K562 (cell line): ENCODE measurements around the gene ZNF410. TPM values are rescaled to one million over a fixed set of nuclear protein-coding genes. Genes with fewer than 3 reads are reported as not detected.

ENCODE experiments used
- ATAC-seq: fragments of 200-7000 bp; cut with Tn5 transposase; 3 replicates; pipeline ENCODE4 v1.9.1; 2020; ENCODE audit warnings: moderate library complexity
- BruUV-seq: library from RNA; stranded (reverse); fragments of 400-500 nt; replicated peaks from 2 replicates; lab custom pipeline; 2021; lab: Mats Ljungman, UMichigan
- CTCF ChIA-PET: fragments of 300-600 bp; formaldehyde crosslinking; extraction: SDS; loops from one replicate; lab custom pipeline; 2021; ENCODE audit warnings: low intra/inter-chr PET ratio; lab: Yijun Ruan, JAX
- POLR2A ChIA-PET: fragments of 300-600, 350-650 bp; sonication (Branson Sonifier 250); formaldehyde crosslinking; extraction: SDS; loops from one replicate; lab custom pipeline; 2021; ENCODE audit warnings: antibody characterized with exemption, inconsistent platforms; lab: Yijun Ruan, JAX
- DNase-seq, 4 experiments: peaks; one replicate each; pipeline versions ENCODE4 v3.0.0 to v3.0.0-alpha.2; 2011 to 2018; ENCODE audit warnings: low spot score in 3 of 4, mixed read lengths in 3 of 4; ENCODE audit errors: extremely low read depth in 1 of 4
- FAIRE-seq: peaks from 2 replicates; lab custom pipeline; 2011; peaks lifted over from hg19 to GRCh38; lab: Jason Lieb, UNC
- H2AFZ ChIP-seq: 2 replicates; pipeline ENCODE4 v1.6.0; 2011; ENCODE audit warnings: low read depth, low read length, control low read depth, inconsistent platforms
- H3K27ac ChIP-seq: fragments of 200-600 bp; 3 replicates; pipeline ENCODE4 v1.8.0; 2011; ENCODE audit warnings: low read depth, mild to moderate bottlenecking, control low read depth, inconsistent platforms, low read length, moderate library complexity, mixed read lengths; ENCODE audit errors: extremely low read depth
- H3K27me3 ChIP-seq, 2 experiments: fragments of 300-600 bp in 1 of 2; 2 replicates in 1 of 2; 3 replicates in 1 of 2; pipeline versions ENCODE4 v1.6.0 to v1.8.0; 2011; ENCODE audit warnings: inconsistent platforms in 2 of 2, low read length in 2 of 2, mild to moderate bottlenecking in 1 of 2, mixed read lengths in 1 of 2, moderate library complexity in 1 of 2; ENCODE audit not compliant: control insufficient read depth in 2 of 2, insufficient read depth in 2 of 2
- H3K36me3 ChIP-seq: fragments of 300-600 bp; 3 replicates; pipeline ENCODE4 v1.8.0; 2011; ENCODE audit warnings: mild to moderate bottlenecking, low read length, inconsistent platforms; ENCODE audit not compliant: control insufficient read depth, insufficient read depth
- H3K4me1 ChIP-seq, 2 experiments: fragments of 200-600 bp in 1 of 2; replicated peaks in 1 of 2; 2 replicates in 1 of 2; 3 replicates in 1 of 2; pipeline versions ENCODE4 v1.5.1 to v1.8.0; 2011; ENCODE audit warnings: inconsistent platforms in 2 of 2, low read length in 2 of 2, mild to moderate bottlenecking in 1 of 2, mixed read lengths in 1 of 2, moderate library complexity in 1 of 2; ENCODE audit not compliant: control insufficient read depth in 2 of 2, insufficient read depth in 2 of 2
- H3K4me2 ChIP-seq: 2 replicates; pipeline ENCODE4 v1.6.1; 2011; ENCODE audit warnings: low read length, control low read depth, inconsistent platforms, mixed read lengths; ENCODE audit not compliant: insufficient read depth
- H3K4me3 ChIP-seq: fragments of 200-600 bp; sonication (generic), shearing (Covaris generic); 2 replicates; pipeline ENCODE4 v1.5.1; 2016; ENCODE audit warnings: control low read depth, inconsistent platforms
- H3K79me2 ChIP-seq: fragments of 200-600 bp; 3 replicates; pipeline ENCODE4 v1.8.0; 2011; ENCODE audit warnings: low read length, inconsistent platforms; ENCODE audit not compliant: control insufficient read depth, insufficient read depth
- H3K9ac ChIP-seq, 2 experiments: 2 replicates each; pipeline versions ENCODE4 v1.6.0 to v1.6.1; 2011; ENCODE audit warnings: low read depth in 2 of 2, low read length in 2 of 2, control low read depth in 1 of 2, inconsistent platforms in 1 of 2, mild to moderate bottlenecking in 1 of 2, mixed read lengths in 1 of 2; ENCODE audit not compliant: insufficient read depth in 1 of 2
- H3K9me1 ChIP-seq: one replicate; pipeline ENCODE4 v1.6.0; 2011; ENCODE audit warnings: inconsistent platforms, mild to moderate bottlenecking, low read length, moderate library complexity; ENCODE audit not compliant: control insufficient read depth, insufficient read depth
- H3K9me3 ChIP-seq: replicated peaks from 2 replicates; pipeline ENCODE4 v1.5.1; 2011; ENCODE audit warnings: low read depth, low read length, inconsistent platforms; ENCODE audit not compliant: control insufficient read depth, insufficient read depth
- H4K20me1 ChIP-seq: replicated peaks from 2 replicates; pipeline ENCODE4 v1.6.1; 2011; ENCODE audit warnings: low read length, inconsistent platforms, mixed read lengths; ENCODE audit not compliant: control insufficient read depth, insufficient read depth
- BMI1 ChIP-seq: fragments of 150-350 bp; IDR thresholded peaks from 2 replicates; pipeline ENCODE4 v1.6.1; 2014; ENCODE audit warnings: low read length
- CCNT2 ChIP-seq: IDR thresholded peaks from 2 replicates; pipeline ENCODE4 v1.6.1; 2011; ENCODE audit warnings: borderline replicate concordance, low read depth, mild to moderate bottlenecking, moderate library complexity, mixed read lengths, low read length; ENCODE audit not compliant: insufficient read length; ENCODE audit errors: extremely low read depth
- MYBL2 ChIP-seq, 2 experiments: fragments of 450-650 bp in 1 of 2; sonication (generic) in 1 of 2; formaldehyde crosslinking in 1 of 2; IDR thresholded peaks; 2 replicates each; pipeline versions ENCODE4 v1.6.1 to v1.8.1; 2017 to 2022; ENCODE audit warnings: borderline replicate concordance in 1 of 2, inconsistent platforms in 1 of 2, low read depth in 1 of 2, mild to moderate bottlenecking in 1 of 2, missing genetic modification reagents in 1 of 2, moderate library complexity in 1 of 2
- NBN ChIP-seq: fragments of 450-650 bp; IDR thresholded peaks from 2 replicates; pipeline ENCODE4 v1.6.1; 2016; ENCODE audit warnings: low read depth, mild to moderate bottlenecking
- NCOA4 ChIP-seq: fragments of 450-650 bp; IDR thresholded peaks from 2 replicates; pipeline ENCODE4 v1.6.1; 2018; ENCODE audit warnings: mild to moderate bottlenecking; ENCODE audit not compliant: partially characterized antibody
- PHF20 ChIP-seq: fragments of 450-650 bp; IDR thresholded peaks from 2 replicates; pipeline ENCODE4 v1.6.1; 2018; ENCODE audit not compliant: partially characterized antibody
- POLR2G ChIP-seq: fragments of 200-400 bp; formaldehyde crosslinking; IDR thresholded peaks from 2 replicates; pipeline ENCODE4 v1.6.1; 2017; ENCODE audit warnings: low read depth, mild to moderate bottlenecking, antibody characterized with exemption, low read length, moderate library complexity
- TFAP4 ChIP-seq: sonication (generic); formaldehyde crosslinking; IDR thresholded peaks from 2 replicates; pipeline ENCODE4 v1.8.0; 2022; ENCODE audit warnings: missing genetic modification reagents, mild to moderate bottlenecking, moderate library complexity, borderline replicate concordance
- ZBTB11 ChIP-seq, 3 experiments: fragments of 200-800 bp in 1 of 3; fragments of 250-450 bp in 1 of 3; fragments of 450-650 bp in 1 of 3; sonication (Bioruptor Pico) in 1 of 3; sonication (Bioruptor generic) in 1 of 3; formaldehyde crosslinking in 1 of 3; IDR thresholded peaks; 2 replicates each; pipeline versions ENCODE4 v1.6.1 to v1.8.0; 2016 to 2022; ENCODE audit warnings: mild to moderate bottlenecking in 2 of 3, missing genetic modification characterization in 2 of 3, missing compliant biosample characterization in 1 of 3, moderate library complexity in 1 of 3
- WGBS: fragments of 100-300 bp; shearing (Covaris generic); methylation state at CpG from one replicate; pipeline ENCODE4 v1.1.6; 2016; ENCODE audit warnings: low coverage, mixed read lengths; ENCODE audit not compliant: insufficient coverage; ENCODE audit errors: missing lambda C conversion rate; 5-methylcytosine and 5-hydroxymethylcytosine counted together
- in situ Hi-C: fragments of 300-500 bp; cut with MboI; formaldehyde crosslinking; loops from 4 replicates; pipeline ENCODE4 v1.15.0; 2018; ENCODE audit warnings: inconsistent platforms, mixed read lengths
- intact Hi-C: fragments of 100-400 bp; cut with micrococcal nuclease; formaldehyde crosslinking; loops from 2 replicates; pipeline ENCODE4 v1.14.2; 2022
- polyA plus RNA-seq, 8 experiments: library from polyadenylated mRNA; depleted of rRNA in 4 of 8; stranded (reverse) in 5 of 8; unstranded in 3 of 8; fragments of >200 nt; fragmentation: Nextera tagmentation in 2 of 8; fragmentation: Illumina TruSeq in 1 of 8; extraction: Ambion mirVana in 2 of 8; extraction: Trizol in 1 of 8; gene quantifications; 2 replicates each; pipeline versions ENCODE4 v1.2.1 to v1.2.3, GENCODE V29; 2011 to 2014; ENCODE audit warnings: inconsistent platforms in 1 of 8, missing spikeins in 1 of 8
- total RNA-seq, 7 experiments: library from RNA; depleted of rRNA in 6 of 7; stranded (reverse); fragments of >200 nt in 6 of 7; fragmentation: Illumina TruSeq in 2 of 7; extraction: Trizol in 2 of 7; gene quantifications; 2 replicates each; pipeline versions ENCODE4 v1.2.1 to v1.2.3, GENCODE V29; 2011 to 2021; ENCODE audit warnings: low replicate concordance in 1 of 7

Gene ZNF410
- total and polyA plus RNA-seq, 9 of the 15 experiments (the other 6 are each of a cell fraction or from before 2014, with no cell fraction given), result 20.5 to 64.8 (median 38.7) TPM

- in situ Hi-C loops (no loop called here), intact Hi-C loops (loop anchor here (10.0 kb wide), 1 partner anchor 110 kb away; no protein-coding TSS in a partner anchor)
- CTCF ChIA-PET, result no interaction called here
- Histone ChIP-seq H3K4me2 (no peak overlapping the region), H2AFZ (no peak overlapping the region), H3K4me1 (peaks cover 0 to 11% of the 10 kb centered on the region in 2 experiments; a peak in 3 of 5 replicates), H3K27me3 (no peaks in the 10 kb centered on the region), H3K9ac (no peak overlapping the region), H3K36me3 (no peaks in the 10 kb centered on the region), H3K9me3 (no peaks in the 10 kb centered on the region)
- POLR2A ChIA-PET, result no interaction called here
- ATAC-seq, result no peak
- TF ChIP-seq BMI1 (no peak), NCOA4 (no peak), TFAP4 (CRISPR knock-in tag) (no peak), NBN (no peak), ZBTB11 (CRISPR knock-in tag; IDR thresholded peaks at IDR 0.05) (no peak), CCNT2 (no peak), PHF20 (no peak), MYBL2 (IDR thresholded peaks at IDR 0.05; ENCODE audit: low read depth) (no peak), MYBL2 (CRISPR knock-in tag; IDR thresholded peaks at IDR 0.05; ENCODE audit: borderline replicate concordance) (no peak), POLR2G (no peak)
- TF ChIP-seq, all 486 proteins: peak for 0
- 60% methylated on average over 4 of the region's 4 CpGs for WGBS
- H3K79me2 ChIP-seq, result peaks cover under 1% of the 10 kb centered on the region; the same call in 1 of the 3 replicates
- H3K27ac ChIP-seq, result no peak overlapping the region
- DNase-seq, result no peak
- no peak for FAIRE-seq
- H4K20me1 ChIP-seq, result no peaks in the 10 kb centered on the region
- no TSS peak for BruUV-seq
- H3K9me1 ChIP-seq, result no peaks in the 10 kb centered on the region
- H3K4me3 ChIP-seq, result no peak overlapping the region
Observed at GRCh38 chr14:73945159-73945670, 58.6 kb downstream of the ZNF410 start.
